Measurements from ENCODE around the gene DHX29. TPM values are rescaled to one million over a fixed set of nuclear protein-coding genes. Genes with fewer than 3 reads are reported as not detected.

DHX29 gene
- total RNA-seq, 3 donors from 2014 or later (not counting 1 experiment from before 2014, with no cell fraction given) = 16.7 to 22.0 (median 19.3) TPM

- no peaks in the 10 kb centered on the region for H3K27me3 ChIP-seq (ENCODE audit: control insufficient read depth, insufficient read depth, low read length)
- 34% methylated on average over 12 of the region's 12 CpGs for WGBS (ENCODE audit: insufficient coverage)
Observed at GRCh38 chr5:55306641-55307382, 682 bp downstream of the DHX29 start.

GRCh38 chr5:55305345-55305744 lies 2.1 kb downstream of the DHX29 start:
- no peaks in the 10 kb centered on the region for H3K27me3 ChIP-seq (ENCODE audit: control insufficient read depth, insufficient read depth, low read length)
- no peak for ATAC-seq
- peaks cover 11% of the 10 kb centered on the region for H3K4me1 ChIP-seq (ENCODE audit: control insufficient read depth, insufficient read depth, low read length)
- H3K4me3 ChIP-seq (ENCODE audit: low read length) = no peak overlapping the region
- 61% methylated on average over 4 of the region's 4 CpGs for WGBS (ENCODE audit: insufficient coverage)
- H3K9me3 ChIP-seq (ENCODE audit: control insufficient read depth, insufficient read depth, low read length) = peaks cover 4% of the 10 kb centered on the region
- H3K4me3 Mint-ChIP-seq = no peak overlapping the region
- H3K4me1 Mint-ChIP-seq = peaks cover 14 to 16% of the 10 kb centered on the region in 2 donors
- no peaks in the 10 kb centered on the region for H3K36me3 Mint-ChIP-seq
- no peak for DNase-seq
- intact Hi-C loops (cut with micrococcal nuclease) = loop anchor here (5.0 kb wide), 1 partner anchor 788 kb away; the partner anchor contains the start of gene SNX18
- no peaks in the 10 kb centered on the region for H3K9me3 Mint-ChIP-seq
- TF ChIP-seq CTCF (IDR thresholded peaks at IDR 0.05) = no peak
- no peak overlapping the region for H3K27ac ChIP-seq (ENCODE audit: low read length)
- H3K27ac Mint-ChIP-seq = no peak overlapping the region
- no peaks in the 10 kb centered on the region for H3K27me3 Mint-ChIP-seq (ENCODE audit: low read depth in 2 of 2)
- H3K36me3 ChIP-seq (ENCODE audit: control insufficient read depth, insufficient read depth, low read length) = peaks cover 3% of the 10 kb centered on the region

More at GRCh38 chr5:55306641-55307382, 682 bp downstream of the DHX29 start:
- Mint-ChIP-seq H3K27me3 (ENCODE audit: low read depth in 2 of 2) (no peaks in the 10 kb centered on the region), H3K4me3 (no peak overlapping the region), H3K27ac (no peak overlapping the region), H3K4me1 (peaks cover 20 to 25% of the 10 kb centered on the region in 2 donors), H3K36me3 (no peaks in the 10 kb centered on the region), H3K9me3 (no peaks in the 10 kb centered on the region)
- intact Hi-C loops (cut with micrococcal nuclease) = loop anchor here (5.0 kb wide), 1 partner anchor 790 kb away; the partner anchor contains the start of gene SNX18
- no peak for DNase-seq
- Histone ChIP-seq H3K36me3 (ENCODE audit: control insufficient read depth, insufficient read depth, low read length) (no peaks in the 10 kb centered on the region), H3K4me3 (ENCODE audit: low read length) (peak overlapping the region; percentile 64), H3K9me3 (ENCODE audit: control insufficient read depth, insufficient read depth, low read length) (no peaks in the 10 kb centered on the region), H3K4me1 (ENCODE audit: control insufficient read depth, insufficient read depth, low read length) (peaks cover 17% of the 10 kb centered on the region), H3K27ac (ENCODE audit: low read length) (peak overlapping the region; percentile 93)
- ATAC-seq = no peak
- TF ChIP-seq CTCF (IDR thresholded peaks at IDR 0.05) = no peak

GRCh38 chr5:55304584-55304983 lies 2.9 kb downstream of the DHX29 start:
- no peak for ATAC-seq
- Mint-ChIP-seq H3K4me3 (no peak overlapping the region), H3K27ac (no peak overlapping the region), H3K27me3 (ENCODE audit: low read depth in 2 of 2) (no peaks in the 10 kb centered on the region), H3K9me3 (no peaks in the 10 kb centered on the region), H3K36me3 (no peaks in the 10 kb centered on the region), H3K4me1 (peaks cover 16% of the 10 kb centered on the region in 2 donors)
- no peak overlapping the region for H3K27ac ChIP-seq (ENCODE audit: low read length)
- intact Hi-C loops (cut with micrococcal nuclease) = no loop called here
- TF ChIP-seq CTCF (IDR thresholded peaks at IDR 0.05) = no peak
- H3K4me1 ChIP-seq (ENCODE audit: control insufficient read depth, insufficient read depth, low read length) = peaks cover 8% of the 10 kb centered on the region
- no peak overlapping the region for H3K4me3 ChIP-seq (ENCODE audit: low read length)
- peaks cover 4% of the 10 kb centered on the region for H3K9me3 ChIP-seq (ENCODE audit: control insufficient read depth, insufficient read depth, low read length)
- no peaks in the 10 kb centered on the region for H3K27me3 ChIP-seq (ENCODE audit: control insufficient read depth, insufficient read depth, low read length)
- 100% methylated on average over 5 of the region's 6 CpGs for WGBS (ENCODE audit: insufficient coverage)
- H3K36me3 ChIP-seq (ENCODE audit: control insufficient read depth, insufficient read depth, low read length) = peaks cover 3% of the 10 kb centered on the region
- DNase-seq = no peak
